GM18520 (cell line): ENCODE data around the gene FXN.
"Not testable (repeated sequence)": the region's sequence is repeated elsewhere in the genome, so short reads cannot be mapped to it uniquely, and the experiment has no call there.

Experiments used
- ATAC-seq: cut with Tn5 transposase; IDR thresholded peaks from one replicate; pipeline ENCODE4 v1.9.1; 2021; ENCODE audit not compliant: unreplicated experiment

FXN gene

GRCh38 chr9:69097923-69098593 lies 62.5 kb downstream of the FXN start:
- ATAC-seq = no peak

GRCh38 chr9:69103348-69103996 lies 67.9 kb downstream of the FXN start:
- ATAC-seq = not testable (repeated sequence)

GRCh38 chr9:69104830-69105527 lies 69.4 kb downstream of the FXN start:
- ATAC-seq = no peak

GRCh38 chr9:69107771-69108170 lies 72.2 kb downstream of the FXN start:
- no peak for ATAC-seq

- not testable (repeated sequence) for ATAC-seq
These were observed 73.2 kb downstream of the FXN start for GRCh38 chr9:69108706-69109105.

- no peak for ATAC-seq
These were observed 73.6 kb downstream of the FXN start for GRCh38 chr9:69109152-69109551.

- not testable (repeated sequence) for ATAC-seq
These were observed 77.1 kb downstream of the FXN start for GRCh38 chr9:69112646-69113045.

- no peak for ATAC-seq
These were observed 80.1 kb downstream of the FXN start for GRCh38 chr9:69115621-69116020.

- no peak for ATAC-seq
These were observed 83.1 kb downstream of the FXN start for GRCh38 chr9:69118656-69119055.

GRCh38 chr9:69120380-69121154 lies 85.0 kb downstream of the FXN start:
- ATAC-seq = no peak

GRCh38 chr9:69121155-69122081 lies 85.9 kb downstream of the FXN start:
- no peak for ATAC-seq

- no peak for ATAC-seq
These were observed 86.6 kb downstream of the FXN start for GRCh38 chr9:69122082-69122548.

GRCh38 chr9:69122549-69123141 lies 87.1 kb downstream of the FXN start:
- ATAC-seq = no peak

GRCh38 chr9:69130456-69131441 lies 95.2 kb downstream of the FXN start:
- ATAC-seq = no peak

- ATAC-seq = no peak
These were observed 96.1 kb downstream of the FXN start for GRCh38 chr9:69131682-69132081.

- ATAC-seq = no peak
These were observed 96.8 kb downstream of the FXN start for GRCh38 chr9:69132361-69132760.

- no peak for ATAC-seq
These were observed 98.9 kb downstream of the FXN start for GRCh38 chr9:69134412-69134811.

GRCh38 chr9:69136185-69136584 lies 100.6 kb downstream of the FXN start:
- no peak for ATAC-seq

- ATAC-seq = no peak
These were observed 101.2 kb downstream of the FXN start for GRCh38 chr9:69136779-69137178.
